GM12878 (cell line): Measurements from ENCODE around the gene POLD1. TPM values are rescaled to one million over a fixed set of nuclear protein-coding genes. Genes with fewer than 3 reads are reported as not detected.

Source experiments
- CEBPB ChIP-seq, 2 experiments: fragments of 150-350 bp in 1 of 2; IDR thresholded peaks; 2 replicates each; pipeline ENCODE4 v1.6.1; 2012 to 2014; ENCODE audit warnings: low read depth in 2 of 2, low read length in 2 of 2, borderline replicate concordance in 1 of 2, inconsistent platforms in 1 of 2
- CREB1 ChIP-seq: IDR thresholded peaks from 2 replicates; pipeline ENCODE4 v1.6.1; 2012; ENCODE audit warnings: low read depth, mild to moderate bottlenecking, inconsistent platforms
- EED ChIP-seq: sonication (generic); IDR thresholded peaks from 2 replicates; pipeline ENCODE4 v1.6.1; 2016; ENCODE audit warnings: antibody characterized with exemption, low read depth
- HDAC2 ChIP-seq: fragments of 200-600 bp; sonication (generic); IDR thresholded peaks from 2 replicates; pipeline ENCODE4 v1.6.1; 2017
- JUND ChIP-seq: IDR thresholded peaks from 2 replicates; pipeline ENCODE4 v1.6.1; 2012; ENCODE audit warnings: low read depth, mild to moderate bottlenecking, low read length, improper control_type of control experiment, moderate library complexity
- LARP7 ChIP-seq: fragments of 450-650 bp; IDR thresholded peaks from 2 replicates; pipeline ENCODE4 v1.6.1; 2017; ENCODE audit warnings: mild to moderate bottlenecking
- MEF2B ChIP-seq: fragments of 450-650 bp; IDR thresholded peaks from 2 replicates; pipeline ENCODE4 v1.6.1; 2018; ENCODE audit warnings: mild to moderate bottlenecking, moderate library complexity; ENCODE audit not compliant: partially characterized antibody, poor library complexity, severe bottlenecking
- NBN ChIP-seq: fragments of 450-650 bp; IDR thresholded peaks from 2 replicates; pipeline ENCODE4 v1.6.1; 2016
- NFIC ChIP-seq: IDR thresholded peaks from 2 replicates; pipeline ENCODE4 v1.6.1; 2012; ENCODE audit warnings: low read depth, mild to moderate bottlenecking, inconsistent platforms, low read length, moderate library complexity
- NR2C2 ChIP-seq: IDR thresholded peaks from 2 replicates; pipeline ENCODE4 v1.6.1; 2011; ENCODE audit warnings: borderline replicate concordance, low read depth; ENCODE audit not compliant: control insufficient read depth, insufficient read length
- POLR2AphosphoS2 ChIP-seq: IDR thresholded peaks from 2 replicates; pipeline ENCODE4 v1.6.1; 2011; ENCODE audit warnings: low read depth, mild to moderate bottlenecking, low read length, improper control_type of control experiment, moderate library complexity
- POU2F2 ChIP-seq: IDR thresholded peaks from 3 replicates; pipeline ENCODE4 v1.6.1; 2011; ENCODE audit warnings: low read depth, mild to moderate bottlenecking, low read length, borderline replicate concordance
- RAD21 ChIP-seq: IDR thresholded peaks from 2 replicates; pipeline ENCODE4 v1.6.1; 2011; ENCODE audit warnings: mild to moderate bottlenecking, low read depth, low read length, moderate library complexity; ENCODE audit not compliant: insufficient read depth
- RCOR1 ChIP-seq: conservative IDR thresholded peaks from 2 replicates; pipeline ENCODE4 v1.6.1; 2012; ENCODE audit warnings: low read depth, low read length, improper control_type of control experiment
- SREBF2 ChIP-seq: IDR thresholded peaks from 2 replicates; pipeline ENCODE4 v1.6.1; 2012; ENCODE audit warnings: mild to moderate bottlenecking, low read length
- SRF ChIP-seq, 2 experiments: IDR thresholded peaks; 2 replicates each; pipeline ENCODE4 v1.6.1; 2011; ENCODE audit warnings: low read depth in 2 of 2, low read length in 2 of 2, mild to moderate bottlenecking in 1 of 2, moderate library complexity in 1 of 2
- YBX1 ChIP-seq: fragments of 450-650 bp; IDR thresholded peaks from 2 replicates; pipeline ENCODE4 v1.6.1; 2016; ENCODE audit warnings: antibody characterized with exemption
- ZNF217 ChIP-seq: fragments of 450-650 bp; IDR thresholded peaks from 2 replicates; pipeline ENCODE4 v1.6.1; 2017; ENCODE audit warnings: antibody characterized with exemption, mild to moderate bottlenecking
- polyA plus RNA-seq, 11 experiments: library from polyadenylated mRNA; depleted of rRNA in 4 of 11; unstranded in 6 of 11; stranded (reverse) in 5 of 11; fragments of >200 nt; fragmentation: Nextera tagmentation in 4 of 11; fragmentation: Illumina TruSeq in 1 of 11; extraction: Ambion mirVana in 4 of 11; extraction: Trizol in 1 of 11; gene quantifications; 1 replicate in 1 of 11; 2 replicates in 10 of 11; pipeline versions ENCODE4 v1.2.1 to v1.2.3, GENCODE V29; 2011 to 2016; ENCODE audit warnings: inconsistent platforms in 2 of 11, missing spikeins in 2 of 11, low read depth in 1 of 11
- total RNA-seq, 4 experiments: library from RNA; depleted of rRNA in 3 of 4; stranded (reverse); fragments of >200 nt in 3 of 4; fragmentation: Illumina TruSeq in 1 of 4; extraction: Trizol in 1 of 4; gene quantifications; 2 replicates each; pipeline versions ENCODE4 v1.2.1 to v1.2.3, GENCODE V29; 2013 to 2021
- TF ChIP-seq, protein P1 (sequence below): IDR thresholded peaks from 2 replicates; pipeline ENCODE4 v1.6.1; 2011; ENCODE audit warnings: borderline replicate concordance, low read depth, mild to moderate bottlenecking, moderate library complexity, mixed read lengths, low read length; ENCODE audit not compliant: insufficient read depth; ENCODE audit errors: extremely low read length
- TF ChIP-seq, protein P2 (sequence below): fragments of 450-650 bp; conservative IDR thresholded peaks from 2 replicates; pipeline ENCODE4 v1.6.1; 2017; ENCODE audit warnings: mild to moderate bottlenecking, moderate library complexity
- TF ChIP-seq, protein P3 (sequence below): IDR thresholded peaks from 2 replicates; pipeline ENCODE4 v1.6.1; 2012; ENCODE audit warnings: low read depth, low read length, improper control_type of control experiment
- TF ChIP-seq, protein P4 (sequence below): IDR thresholded peaks from 2 replicates; pipeline ENCODE4 v1.6.1; 2012; ENCODE audit warnings: low read length, inconsistent platforms
- TF ChIP-seq, protein P5 (sequence below): fragments of 450-650 bp; IDR thresholded peaks from 2 replicates; pipeline ENCODE4 v1.6.1; 2016; ENCODE audit warnings: mild to moderate bottlenecking

Gene POLD1
- total and polyA plus RNA-seq, 10 of the 15 experiments (the other 5 are each of a cell fraction or from before 2014, with no cell fraction given) = 0.76 to 165 (median 63.4) TPM

DNA sequence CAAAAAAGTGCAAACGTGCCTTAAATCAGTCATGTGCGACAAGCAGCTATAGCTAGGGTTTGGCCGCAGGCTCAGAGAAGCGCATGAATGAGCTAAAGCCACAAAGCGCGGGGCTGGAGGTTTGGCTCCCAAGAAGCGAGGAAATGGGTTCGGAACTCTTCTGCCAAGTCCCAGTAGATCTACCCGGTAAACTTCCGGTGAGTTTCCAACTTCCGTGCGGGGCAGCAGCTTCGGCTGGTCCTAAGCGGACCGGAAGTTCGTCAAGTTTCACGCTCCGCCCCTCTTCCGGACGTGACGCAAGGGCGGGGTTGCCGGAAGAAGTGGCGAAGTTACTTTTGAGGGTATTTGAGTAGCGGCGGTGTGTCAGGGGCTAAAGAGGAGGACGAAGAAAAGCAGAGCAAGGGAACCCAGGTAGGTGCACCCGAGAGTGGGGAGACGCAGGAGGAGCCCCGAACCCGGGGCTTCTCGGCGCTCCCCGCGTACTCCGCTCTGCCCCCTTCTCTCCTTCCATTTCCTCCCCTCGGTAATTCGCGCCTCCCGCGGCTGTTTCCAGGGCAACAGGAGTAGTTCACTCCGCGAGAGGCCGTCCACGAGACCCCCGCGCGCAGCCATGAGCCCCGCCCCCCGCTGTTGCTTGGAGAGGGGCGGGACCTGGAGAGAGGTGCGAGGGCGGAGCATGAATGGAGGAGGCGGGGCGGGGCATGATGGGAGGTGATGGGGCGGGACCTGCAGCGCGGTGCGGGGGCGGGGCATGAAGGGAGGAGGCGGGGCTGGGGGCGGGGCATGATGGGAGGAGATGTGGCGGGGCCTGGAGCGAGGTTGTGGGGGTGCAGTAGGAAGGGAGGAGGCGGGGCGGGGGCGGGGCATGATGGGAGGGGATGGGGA, 7.7 kb upstream of the POLD1 start, which contains the start of gene NR1H2 (continued):
- TF ChIP-seq MEF2B (peak; percentile 30), YBX1 (no peak), EED (peak; percentile 61; the same call in 1 of the 2 replicates), NFIC (no peak; the same call in 1 of the 2 replicates), NR2C2 (no peak), SRF (IDR thresholded peaks at IDR 0.05; ENCODE audit: low read depth in 2 of 2, low read length in 2 of 2) (peak in 1 of 2 experiments; percentile 91; a peak in 2 of 4 replicates), RCOR1 (peak; percentile 91; the same call in 1 of the 2 replicates), ZNF217 (no peak), RAD21 (no peak), JUND (0 out of 2 replicates have a peak, but pooled peaks have one; percentile 53), LARP7 (peak; percentile 96), CEBPB (IDR thresholded peaks at IDR 0.05; ENCODE audit: borderline replicate concordance in 1 of 2, low read depth in 2 of 2, low read length in 2 of 2) (0 out of 4 replicates have a peak, but pooled peaks of 1 of the 2 experiments have one; percentile 24), HDAC2 (no peak), POU2F2 (peak; percentile 82), NBN (peak; percentile 96), CREB1 (peak; percentile 97), SREBF2 (peak; percentile 65), POLR2AphosphoS2 (peak; percentile 60)
- TF ChIP-seq, protein P1, sequence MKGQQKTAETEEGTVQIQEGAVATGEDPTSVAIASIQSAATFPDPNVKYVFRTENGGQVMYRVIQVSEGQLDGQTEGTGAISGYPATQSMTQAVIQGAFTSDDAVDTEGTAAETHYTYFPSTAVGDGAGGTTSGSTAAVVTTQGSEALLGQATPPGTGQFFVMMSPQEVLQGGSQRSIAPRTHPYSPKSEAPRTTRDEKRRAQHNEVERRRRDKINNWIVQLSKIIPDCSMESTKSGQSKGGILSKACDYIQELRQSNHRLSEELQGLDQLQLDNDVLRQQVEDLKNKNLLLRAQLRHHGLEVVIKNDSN = no peak
- TF ChIP-seq, protein P2, sequence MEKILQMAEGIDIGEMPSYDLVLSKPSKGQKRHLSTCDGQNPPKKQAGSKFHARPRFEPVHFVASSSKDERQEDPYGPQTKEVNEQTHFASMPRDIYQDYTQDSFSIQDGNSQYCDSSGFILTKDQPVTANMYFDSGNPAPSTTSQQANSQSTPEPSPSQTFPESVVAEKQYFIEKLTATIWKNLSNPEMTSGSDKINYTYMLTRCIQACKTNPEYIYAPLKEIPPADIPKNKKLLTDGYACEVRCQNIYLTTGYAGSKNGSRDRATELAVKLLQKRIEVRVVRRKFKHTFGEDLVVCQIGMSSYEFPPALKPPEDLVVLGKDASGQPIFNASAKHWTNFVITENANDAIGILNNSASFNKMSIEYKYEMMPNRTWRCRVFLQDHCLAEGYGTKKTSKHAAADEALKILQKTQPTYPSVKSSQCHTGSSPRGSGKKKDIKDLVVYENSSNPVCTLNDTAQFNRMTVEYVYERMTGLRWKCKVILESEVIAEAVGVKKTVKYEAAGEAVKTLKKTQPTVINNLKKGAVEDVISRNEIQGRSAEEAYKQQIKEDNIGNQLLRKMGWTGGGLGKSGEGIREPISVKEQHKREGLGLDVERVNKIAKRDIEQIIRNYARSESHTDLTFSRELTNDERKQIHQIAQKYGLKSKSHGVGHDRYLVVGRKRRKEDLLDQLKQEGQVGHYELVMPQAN = peak; percentile 96
- TF ChIP-seq, protein P3, sequence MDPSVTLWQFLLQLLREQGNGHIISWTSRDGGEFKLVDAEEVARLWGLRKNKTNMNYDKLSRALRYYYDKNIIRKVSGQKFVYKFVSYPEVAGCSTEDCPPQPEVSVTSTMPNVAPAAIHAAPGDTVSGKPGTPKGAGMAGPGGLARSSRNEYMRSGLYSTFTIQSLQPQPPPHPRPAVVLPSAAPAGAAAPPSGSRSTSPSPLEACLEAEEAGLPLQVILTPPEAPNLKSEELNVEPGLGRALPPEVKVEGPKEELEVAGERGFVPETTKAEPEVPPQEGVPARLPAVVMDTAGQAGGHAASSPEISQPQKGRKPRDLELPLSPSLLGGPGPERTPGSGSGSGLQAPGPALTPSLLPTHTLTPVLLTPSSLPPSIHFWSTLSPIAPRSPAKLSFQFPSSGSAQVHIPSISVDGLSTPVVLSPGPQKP = peak; percentile 99
- TF ChIP-seq, protein P4, sequence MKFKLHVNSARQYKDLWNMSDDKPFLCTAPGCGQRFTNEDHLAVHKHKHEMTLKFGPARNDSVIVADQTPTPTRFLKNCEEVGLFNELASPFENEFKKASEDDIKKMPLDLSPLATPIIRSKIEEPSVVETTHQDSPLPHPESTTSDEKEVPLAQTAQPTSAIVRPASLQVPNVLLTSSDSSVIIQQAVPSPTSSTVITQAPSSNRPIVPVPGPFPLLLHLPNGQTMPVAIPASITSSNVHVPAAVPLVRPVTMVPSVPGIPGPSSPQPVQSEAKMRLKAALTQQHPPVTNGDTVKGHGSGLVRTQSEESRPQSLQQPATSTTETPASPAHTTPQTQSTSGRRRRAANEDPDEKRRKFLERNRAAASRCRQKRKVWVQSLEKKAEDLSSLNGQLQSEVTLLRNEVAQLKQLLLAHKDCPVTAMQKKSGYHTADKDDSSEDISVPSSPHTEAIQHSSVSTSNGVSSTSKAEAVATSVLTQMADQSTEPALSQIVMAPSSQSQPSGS = no peak; the same call in 1 of the 2 replicates
- TF ChIP-seq, protein P5, sequence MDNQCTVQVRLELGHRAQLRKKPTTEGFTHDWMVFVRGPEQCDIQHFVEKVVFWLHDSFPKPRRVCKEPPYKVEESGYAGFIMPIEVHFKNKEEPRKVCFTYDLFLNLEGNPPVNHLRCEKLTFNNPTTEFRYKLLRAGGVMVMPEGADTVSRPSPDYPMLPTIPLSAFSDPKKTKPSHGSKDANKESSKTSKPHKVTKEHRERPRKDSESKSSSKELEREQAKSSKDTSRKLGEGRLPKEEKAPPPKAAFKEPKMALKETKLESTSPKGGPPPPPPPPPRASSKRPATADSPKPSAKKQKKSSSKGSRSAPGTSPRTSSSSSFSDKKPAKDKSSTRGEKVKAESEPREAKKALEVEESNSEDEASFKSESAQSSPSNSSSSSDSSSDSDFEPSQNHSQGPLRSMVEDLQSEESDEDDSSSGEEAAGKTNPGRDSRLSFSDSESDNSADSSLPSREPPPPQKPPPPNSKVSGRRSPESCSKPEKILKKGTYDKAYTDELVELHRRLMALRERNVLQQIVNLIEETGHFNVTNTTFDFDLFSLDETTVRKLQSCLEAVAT = no peak; the same call in 1 of the 2 replicates
